ENCODE measurements around the gene GSK3A. TPM values are rescaled to one million over a fixed set of nuclear protein-coding genes. Genes with fewer than 3 reads are reported as not detected.

Gene GSK3A
- total and polyA plus RNA-seq, 9 of the 15 experiments (the other 6 are each of a cell fraction or from before 2014, with no cell fraction given), result 0.62 to 90.7 (median 33.3) TPM

DNA sequence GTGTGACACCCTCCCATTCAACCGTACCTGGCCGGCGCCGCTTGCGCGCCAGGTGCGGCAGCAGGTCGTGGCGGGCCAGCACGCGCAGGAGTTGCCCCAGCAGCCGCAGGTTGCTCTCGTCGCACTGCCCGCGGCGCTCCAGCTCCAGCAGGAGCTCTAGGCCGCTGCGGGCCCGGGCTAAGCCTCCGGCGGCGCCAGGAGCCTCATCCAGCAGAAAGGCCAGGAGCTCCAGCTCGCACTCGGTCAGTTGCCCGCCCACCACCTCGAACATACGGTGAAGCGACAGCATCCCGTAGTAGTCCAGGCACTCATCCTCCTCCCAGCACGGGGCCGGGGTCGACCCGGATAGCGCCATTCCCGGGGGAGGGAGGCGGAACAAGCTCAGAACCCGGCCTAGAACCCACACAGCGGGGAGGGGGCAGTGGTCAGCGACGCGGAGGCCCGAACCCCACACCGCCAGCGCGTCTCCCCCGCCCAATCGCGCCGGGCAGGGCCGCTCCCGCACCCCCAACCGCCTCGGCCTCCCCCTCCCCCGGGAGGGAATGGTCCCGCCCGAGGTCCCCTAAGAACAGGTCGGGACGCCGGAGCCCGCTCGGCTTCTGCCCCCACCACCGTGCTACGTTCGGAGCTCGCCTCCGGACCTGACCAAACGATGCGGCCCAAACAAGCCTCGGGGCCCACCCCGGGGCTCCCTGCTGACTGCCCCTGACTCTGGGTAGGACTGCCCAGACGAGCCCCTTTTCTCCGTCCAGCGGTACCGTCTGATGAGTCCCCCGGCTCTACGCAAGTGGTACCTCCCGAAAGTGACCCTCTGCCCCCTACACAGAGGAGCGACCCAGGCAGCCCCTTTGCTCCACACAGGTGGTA, 25.5 kb downstream of the GSK3A start (continued):
- peak; percentile 70; the same call in 1 of the 2 replicates for TF ChIP-seq TOE1 (IDR thresholded peaks at IDR 0.05; ENCODE audit: borderline replicate concordance)
- no peak for TF ChIP-seq TOE1 (CRISPR knock-in tag; IDR thresholded peaks at IDR 0.05; ENCODE audit: borderline replicate concordance, low read depth)
- TF ChIP-seq ELF2 (CRISPR knock-in tag; IDR thresholded peaks at IDR 0.05), result 0 out of 2 replicates have a peak, but pooled peaks have one; percentile 21
- TF ChIP-seq, protein P1, sequence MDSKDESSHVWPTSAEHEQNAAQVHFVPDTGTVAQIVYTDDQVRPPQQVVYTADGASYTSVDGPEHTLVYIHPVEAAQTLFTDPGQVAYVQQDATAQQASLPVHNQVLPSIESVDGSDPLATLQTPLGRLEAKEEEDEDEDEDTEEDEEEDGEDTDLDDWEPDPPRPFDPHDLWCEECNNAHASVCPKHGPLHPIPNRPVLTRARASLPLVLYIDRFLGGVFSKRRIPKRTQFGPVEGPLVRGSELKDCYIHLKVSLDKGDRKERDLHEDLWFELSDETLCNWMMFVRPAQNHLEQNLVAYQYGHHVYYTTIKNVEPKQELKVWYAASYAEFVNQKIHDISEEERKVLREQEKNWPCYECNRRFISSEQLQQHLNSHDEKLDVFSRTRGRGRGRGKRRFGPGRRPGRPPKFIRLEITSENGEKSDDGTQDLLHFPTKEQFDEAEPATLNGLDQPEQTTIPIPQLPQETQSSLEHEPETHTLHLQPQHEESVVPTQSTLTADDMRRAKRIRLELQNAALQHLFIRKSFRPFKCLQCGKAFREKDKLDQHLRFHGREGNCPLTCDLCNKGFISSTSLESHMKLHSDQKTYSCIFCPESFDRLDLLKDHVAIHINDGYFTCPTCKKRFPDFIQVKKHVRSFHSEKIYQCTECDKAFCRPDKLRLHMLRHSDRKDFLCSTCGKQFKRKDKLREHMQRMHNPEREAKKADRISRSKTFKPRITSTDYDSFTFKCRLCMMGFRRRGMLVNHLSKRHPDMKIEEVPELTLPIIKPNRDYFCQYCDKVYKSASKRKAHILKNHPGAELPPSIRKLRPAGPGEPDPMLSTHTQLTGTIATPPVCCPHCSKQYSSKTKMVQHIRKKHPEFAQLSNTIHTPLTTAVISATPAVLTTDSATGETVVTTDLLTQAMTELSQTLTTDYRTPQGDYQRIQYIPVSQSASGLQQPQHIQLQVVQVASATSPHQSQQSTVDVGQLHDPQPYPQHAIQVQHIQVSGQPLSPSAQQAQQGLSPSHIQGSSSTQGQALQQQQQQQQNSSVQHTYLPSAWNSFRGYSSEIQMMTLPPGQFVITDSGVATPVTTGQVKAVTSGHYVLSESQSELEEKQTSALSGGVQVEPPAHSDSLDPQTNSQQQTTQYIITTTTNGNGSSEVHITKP (IDR thresholded peaks at IDR 0.05; ENCODE audit: partially characterized antibody), result peak; percentile 99
- TF ChIP-seq ZNF140 (CRISPR knock-in tag; IDR thresholded peaks at IDR 0.05), result no peak
- peak; percentile 39; the same call in 1 of the 2 replicates for TF ChIP-seq NFIC (IDR thresholded peaks at IDR 0.05)
- TF ChIP-seq RBBP5 (IDR thresholded peaks at IDR 0.05; ENCODE audit: borderline replicate concordance, insufficient read depth, low read length, poor library complexity, severe bottlenecking), result peak; percentile 3
- TF ChIP-seq EGR1 (conservative IDR thresholded peaks at IDR 0.05), result peak; percentile 52
- TF ChIP-seq, protein P2, sequence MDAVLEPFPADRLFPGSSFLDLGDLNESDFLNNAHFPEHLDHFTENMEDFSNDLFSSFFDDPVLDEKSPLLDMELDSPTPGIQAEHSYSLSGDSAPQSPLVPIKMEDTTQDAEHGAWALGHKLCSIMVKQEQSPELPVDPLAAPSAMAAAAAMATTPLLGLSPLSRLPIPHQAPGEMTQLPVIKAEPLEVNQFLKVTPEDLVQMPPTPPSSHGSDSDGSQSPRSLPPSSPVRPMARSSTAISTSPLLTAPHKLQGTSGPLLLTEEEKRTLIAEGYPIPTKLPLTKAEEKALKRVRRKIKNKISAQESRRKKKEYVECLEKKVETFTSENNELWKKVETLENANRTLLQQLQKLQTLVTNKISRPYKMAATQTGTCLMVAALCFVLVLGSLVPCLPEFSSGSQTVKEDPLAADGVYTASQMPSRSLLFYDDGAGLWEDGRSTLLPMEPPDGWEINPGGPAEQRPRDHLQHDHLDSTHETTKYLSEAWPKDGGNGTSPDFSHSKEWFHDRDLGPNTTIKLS (IDR thresholded peaks at IDR 0.05; ENCODE audit: borderline replicate concordance, low read depth), result peak; percentile 65; the same call in 1 of the 2 replicates
- no peak for TF ChIP-seq KAT2B (IDR thresholded peaks at IDR 0.05; ENCODE audit: low read depth, low read length)
- TF ChIP-seq ZNF695 (CRISPR knock-in tag; IDR thresholded peaks at IDR 0.05), result no peak
- no peak for TF ChIP-seq CBX1 (IDR thresholded peaks at IDR 0.05; ENCODE audit: low read depth)
- no peak for TF ChIP-seq HLTF (IDR thresholded peaks at IDR 0.05)
- no peak for TF ChIP-seq DMBX1 (CRISPR knock-in tag; IDR thresholded peaks at IDR 0.05; ENCODE audit: borderline replicate concordance)
- TF ChIP-seq, protein P3, sequence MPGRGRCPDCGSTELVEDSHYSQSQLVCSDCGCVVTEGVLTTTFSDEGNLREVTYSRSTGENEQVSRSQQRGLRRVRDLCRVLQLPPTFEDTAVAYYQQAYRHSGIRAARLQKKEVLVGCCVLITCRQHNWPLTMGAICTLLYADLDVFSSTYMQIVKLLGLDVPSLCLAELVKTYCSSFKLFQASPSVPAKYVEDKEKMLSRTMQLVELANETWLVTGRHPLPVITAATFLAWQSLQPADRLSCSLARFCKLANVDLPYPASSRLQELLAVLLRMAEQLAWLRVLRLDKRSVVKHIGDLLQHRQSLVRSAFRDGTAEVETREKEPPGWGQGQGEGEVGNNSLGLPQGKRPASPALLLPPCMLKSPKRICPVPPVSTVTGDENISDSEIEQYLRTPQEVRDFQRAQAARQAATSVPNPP (IDR thresholded peaks at IDR 0.05; ENCODE audit: borderline replicate concordance, insufficient read depth, insufficient read length), result no peak
- no peak for TF ChIP-seq HEY1 (CRISPR knock-in tag; IDR thresholded peaks at IDR 0.05; ENCODE audit: borderline replicate concordance)
- peak; percentile 49 for TF ChIP-seq KDM5B (IDR thresholded peaks at IDR 0.05; ENCODE audit: insufficient replicate concordance, low read depth, low read length)
- TF ChIP-seq SAP30 (IDR thresholded peaks at IDR 0.05; ENCODE audit: borderline replicate concordance, insufficient read depth, low read depth, low read length, poor library complexity, severe bottlenecking), result peak; percentile 47
- TF ChIP-seq, protein P4, sequence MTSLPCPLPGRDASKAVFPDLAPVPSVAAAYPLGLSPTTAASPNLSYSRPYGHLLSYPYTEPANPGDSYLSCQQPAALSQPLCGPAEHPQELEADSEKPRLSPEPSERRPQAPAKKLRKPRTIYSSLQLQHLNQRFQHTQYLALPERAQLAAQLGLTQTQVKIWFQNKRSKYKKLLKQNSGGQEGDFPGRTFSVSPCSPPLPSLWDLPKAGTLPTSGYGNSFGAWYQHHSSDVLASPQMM (CRISPR knock-in tag; IDR thresholded peaks at IDR 0.05), result no peak
- no peak for TF ChIP-seq RBM15 (IDR thresholded peaks at IDR 0.05; ENCODE audit: insufficient read depth, low read length)
